Panc1 (cell line): ENCODE results near the gene ENAH. TPM values are rescaled to one million over a fixed set of nuclear protein-coding genes. Genes with fewer than 3 reads are reported as not detected.

ENCODE experiments used
- ATAC-seq: fragments of 200-7000 bp; cut with Tn5 transposase; 2 replicates; pipeline ENCODE4 v1.9.1; 2020; ENCODE audit warnings: mild to moderate bottlenecking, moderate library complexity
- BruUV-seq: library from RNA; stranded (reverse); fragments of 400-500 nt; replicated peaks from 2 replicates; lab custom pipeline; 2021; lab: Mats Ljungman, UMichigan
- CTCF ChIA-PET: fragments of 300-600 bp; sonication (Branson Sonifier 250); formaldehyde crosslinking; loops from one replicate; lab custom pipeline; 2022; ENCODE audit warnings: antibody characterized with exemption; lab: Charles Lee
- POLR2A ChIA-PET: fragments of 300-600 bp; sonication (Branson Sonifier 250); formaldehyde crosslinking; loops from one replicate; lab custom pipeline; 2022; ENCODE audit warnings: antibody characterized with exemption; lab: Charles Lee
- DNase-seq: peaks from one replicate; pipeline ENCODE4 v3.0.0-alpha.2; 2010; ENCODE audit warnings: low read depth, low spot score
- H3K27ac ChIP-seq: 2 replicates; pipeline ENCODE4 v1.5.1; 2011; ENCODE audit warnings: mild to moderate bottlenecking, low read length, inconsistent platforms
- H3K27me3 ChIP-seq: fragments of 200-500 bp; sonication (Bioruptor generic); 2 replicates; pipeline ENCODE4 v1.6.0; 2014; ENCODE audit warnings: low read length, inconsistent platforms; ENCODE audit not compliant: control insufficient read depth, insufficient read depth
- H3K36me3 ChIP-seq: fragments of 200-500 bp; sonication (Bioruptor generic); 2 replicates; pipeline ENCODE4 v1.5.1; 2014; ENCODE audit warnings: inconsistent platforms, mild to moderate bottlenecking, low read length, moderate library complexity; ENCODE audit not compliant: control insufficient read depth, insufficient read depth
- H3K4me1 ChIP-seq: 2 replicates; pipeline ENCODE4 v1.5.1; 2011; ENCODE audit warnings: inconsistent platforms, mild to moderate bottlenecking, low read length, moderate library complexity; ENCODE audit not compliant: control insufficient read depth, insufficient read depth
- H3K4me3 ChIP-seq, 2 experiments: 2 replicates each; pipeline ENCODE4 v1.5.1; 2011 to 2012; ENCODE audit warnings: low read depth in 2 of 2, low read length in 2 of 2, mild to moderate bottlenecking in 2 of 2, inconsistent platforms in 1 of 2, moderate library complexity in 1 of 2
- H3K9me3 ChIP-seq: fragments of 200-500 bp; sonication (Bioruptor generic); 2 replicates; pipeline ENCODE4 v1.5.1; 2014; ENCODE audit warnings: low read depth, mild to moderate bottlenecking, inconsistent platforms, low read length, moderate library complexity; ENCODE audit not compliant: control insufficient read depth, insufficient read depth
- POLR2AphosphoS5 ChIP-seq: IDR thresholded peaks from 2 replicates; pipeline ENCODE4 v1.6.1; 2012; ENCODE audit warnings: mild to moderate bottlenecking, low read depth, low read length, moderate library complexity
- SIN3A ChIP-seq: IDR thresholded peaks from 2 replicates; pipeline ENCODE4 v1.6.1; 2012; ENCODE audit warnings: low read depth, mild to moderate bottlenecking, low read length, moderate library complexity, borderline replicate concordance; ENCODE audit not compliant: insufficient read depth
- TCF7L2 ChIP-seq: IDR thresholded peaks from 2 replicates; pipeline ENCODE4 v1.6.1; 2011; ENCODE audit warnings: mild to moderate bottlenecking, low read depth, low read length, inconsistent platforms
- in situ Hi-C: cut with HindIII; loops from 2 replicates; pipeline ENCODE4 v1.10.0; 2016; ENCODE audit warnings: low sequenced_read_pairs, low pct_unique_long_range_greater_than_20kb
- intact Hi-C: fragments of 100-400 bp; cut with micrococcal nuclease; formaldehyde crosslinking; loops from one replicate; pipeline ENCODE4 v1.10.0; 2022; ENCODE audit not compliant: unreplicated experiment
- total RNA-seq: library from RNA; stranded (reverse); gene quantifications from one replicate; pipeline ENCODE4 v1.2.1, GENCODE V29; 2021; ENCODE audit not compliant: unreplicated experiment
- TF ChIP-seq, protein P1 (sequence below), 2 experiments: IDR thresholded peaks; 2 replicates each; pipeline ENCODE4 v1.6.1; 2011 to 2012; ENCODE audit warnings: low read depth in 2 of 2, control low read depth in 1 of 2, low read length in 1 of 2, mild to moderate bottlenecking in 1 of 2, moderate library complexity in 1 of 2; ENCODE audit not compliant: insufficient read depth in 1 of 2
- TF ChIP-seq, protein P2 (sequence below): fragments of 450-650 bp; IDR thresholded peaks from 2 replicates; pipeline ENCODE4 v1.5.1; 2017; ENCODE audit warnings: mild to moderate bottlenecking

The ENAH gene
- total RNA-seq, 1 experiment from 2014 or later = 133 TPM

DNA sequence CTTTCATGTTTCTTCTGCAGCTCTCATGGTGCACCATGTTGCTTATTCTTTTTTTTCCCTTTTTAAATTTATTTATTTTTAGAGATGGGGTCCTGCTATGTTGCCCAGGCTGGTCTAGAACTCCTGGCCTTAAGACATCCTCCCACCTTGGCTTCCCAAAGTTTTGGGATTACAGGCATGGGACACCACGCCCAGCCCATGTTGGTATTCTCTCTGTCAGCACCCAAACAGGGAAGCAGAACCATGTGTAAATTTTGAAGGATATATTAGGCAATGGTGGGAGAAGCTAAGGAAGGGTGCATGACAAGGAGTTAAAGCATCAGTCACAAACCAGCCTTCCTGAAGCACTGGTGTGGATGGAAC, 39.6 kb upstream of the ENAH start:
- CTCF ChIA-PET = no interaction called here
- ATAC-seq = no peak
- in situ Hi-C loops = no loop called here

DNA sequence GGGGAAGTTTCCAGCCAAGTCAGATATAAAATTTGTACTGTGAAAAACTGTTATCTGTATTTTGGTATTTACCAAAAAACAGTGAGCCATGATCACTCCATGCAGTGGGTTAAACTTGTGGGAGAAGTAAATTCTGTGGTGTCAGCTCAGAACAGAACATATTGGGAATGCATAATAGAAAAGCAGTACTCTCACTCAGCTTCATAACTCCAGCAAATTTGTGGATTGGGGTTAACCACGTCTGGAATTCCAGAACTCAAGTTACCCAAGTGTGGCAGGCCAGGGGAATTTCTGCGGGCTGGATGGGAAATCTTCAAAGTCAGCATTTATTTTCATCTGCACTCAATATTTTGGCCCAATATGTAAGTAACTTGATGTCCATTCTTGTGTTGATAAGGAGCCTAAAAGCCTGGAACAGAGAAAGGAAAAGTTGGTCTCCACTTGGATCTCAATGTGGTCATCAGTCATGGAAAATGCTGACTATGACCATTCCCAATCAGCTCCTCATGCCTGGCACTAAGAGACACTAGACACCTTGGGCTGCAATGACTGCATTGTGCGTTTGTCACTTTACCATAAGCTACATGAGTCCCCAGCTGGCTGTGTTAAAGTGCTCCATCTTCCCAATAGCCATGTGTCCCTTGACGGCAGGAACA, 39.1 kb upstream of the ENAH start:
- in situ Hi-C loops (no loop called here), intact Hi-C loops (no loop called here)
- Histone ChIP-seq H3K9me3 (no peaks in the 10 kb centered on the region), H3K27ac (no peak overlapping the region), H3K36me3 (no peaks in the 10 kb centered on the region), H3K27me3 (no peaks in the 10 kb centered on the region), H3K4me3 (no peak overlapping the region), H3K4me1 (no peaks in the 10 kb centered on the region)
- DNase-seq (no peak), ATAC-seq (no peak)
- POLR2A ChIA-PET = no interaction called here
- BruUV-seq = no TSS peak
- CTCF ChIA-PET = interaction anchor here (0.6 kb wide), 1 partner anchor 191 kb away, joined by 5 read pairs; no protein-coding TSS in a partner anchor
- TF ChIP-seq, protein P1, sequence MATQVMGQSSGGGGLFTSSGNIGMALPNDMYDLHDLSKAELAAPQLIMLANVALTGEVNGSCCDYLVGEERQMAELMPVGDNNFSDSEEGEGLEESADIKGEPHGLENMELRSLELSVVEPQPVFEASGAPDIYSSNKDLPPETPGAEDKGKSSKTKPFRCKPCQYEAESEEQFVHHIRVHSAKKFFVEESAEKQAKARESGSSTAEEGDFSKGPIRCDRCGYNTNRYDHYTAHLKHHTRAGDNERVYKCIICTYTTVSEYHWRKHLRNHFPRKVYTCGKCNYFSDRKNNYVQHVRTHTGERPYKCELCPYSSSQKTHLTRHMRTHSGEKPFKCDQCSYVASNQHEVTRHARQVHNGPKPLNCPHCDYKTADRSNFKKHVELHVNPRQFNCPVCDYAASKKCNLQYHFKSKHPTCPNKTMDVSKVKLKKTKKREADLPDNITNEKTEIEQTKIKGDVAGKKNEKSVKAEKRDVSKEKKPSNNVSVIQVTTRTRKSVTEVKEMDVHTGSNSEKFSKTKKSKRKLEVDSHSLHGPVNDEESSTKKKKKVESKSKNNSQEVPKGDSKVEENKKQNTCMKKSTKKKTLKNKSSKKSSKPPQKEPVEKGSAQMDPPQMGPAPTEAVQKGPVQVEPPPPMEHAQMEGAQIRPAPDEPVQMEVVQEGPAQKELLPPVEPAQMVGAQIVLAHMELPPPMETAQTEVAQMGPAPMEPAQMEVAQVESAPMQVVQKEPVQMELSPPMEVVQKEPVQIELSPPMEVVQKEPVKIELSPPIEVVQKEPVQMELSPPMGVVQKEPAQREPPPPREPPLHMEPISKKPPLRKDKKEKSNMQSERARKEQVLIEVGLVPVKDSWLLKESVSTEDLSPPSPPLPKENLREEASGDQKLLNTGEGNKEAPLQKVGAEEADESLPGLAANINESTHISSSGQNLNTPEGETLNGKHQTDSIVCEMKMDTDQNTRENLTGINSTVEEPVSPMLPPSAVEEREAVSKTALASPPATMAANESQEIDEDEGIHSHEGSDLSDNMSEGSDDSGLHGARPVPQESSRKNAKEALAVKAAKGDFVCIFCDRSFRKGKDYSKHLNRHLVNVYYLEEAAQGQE (IDR thresholded peaks at IDR 0.05; ENCODE audit: insufficient read depth in 1 of 2, low read depth in 2 of 2, low read length in 1 of 2) = no peak
- TF ChIP-seq TCF7L2 = no peak
- TF ChIP-seq, protein P2, sequence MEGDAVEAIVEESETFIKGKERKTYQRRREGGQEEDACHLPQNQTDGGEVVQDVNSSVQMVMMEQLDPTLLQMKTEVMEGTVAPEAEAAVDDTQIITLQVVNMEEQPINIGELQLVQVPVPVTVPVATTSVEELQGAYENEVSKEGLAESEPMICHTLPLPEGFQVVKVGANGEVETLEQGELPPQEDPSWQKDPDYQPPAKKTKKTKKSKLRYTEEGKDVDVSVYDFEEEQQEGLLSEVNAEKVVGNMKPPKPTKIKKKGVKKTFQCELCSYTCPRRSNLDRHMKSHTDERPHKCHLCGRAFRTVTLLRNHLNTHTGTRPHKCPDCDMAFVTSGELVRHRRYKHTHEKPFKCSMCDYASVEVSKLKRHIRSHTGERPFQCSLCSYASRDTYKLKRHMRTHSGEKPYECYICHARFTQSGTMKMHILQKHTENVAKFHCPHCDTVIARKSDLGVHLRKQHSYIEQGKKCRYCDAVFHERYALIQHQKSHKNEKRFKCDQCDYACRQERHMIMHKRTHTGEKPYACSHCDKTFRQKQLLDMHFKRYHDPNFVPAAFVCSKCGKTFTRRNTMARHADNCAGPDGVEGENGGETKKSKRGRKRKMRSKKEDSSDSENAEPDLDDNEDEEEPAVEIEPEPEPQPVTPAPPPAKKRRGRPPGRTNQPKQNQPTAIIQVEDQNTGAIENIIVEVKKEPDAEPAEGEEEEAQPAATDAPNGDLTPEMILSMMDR = no peak
- TF ChIP-seq SIN3A = no peak
- no peak for TF ChIP-seq POLR2AphosphoS5

More for the DNA sequence above, 39.6 kb upstream of the ENAH start:
- Histone ChIP-seq H3K36me3 (no peaks in the 10 kb centered on the region), H3K27ac (no peak overlapping the region), H3K9me3 (no peaks in the 10 kb centered on the region), H3K4me1 (no peaks in the 10 kb centered on the region), H3K4me3 (no peak overlapping the region), H3K27me3 (no peaks in the 10 kb centered on the region)
- no TSS peak for BruUV-seq
- intact Hi-C loops = no loop called here
- no peak for DNase-seq
- POLR2A ChIA-PET = no interaction called here
- no peak for TF ChIP-seq TCF7L2

DNA sequence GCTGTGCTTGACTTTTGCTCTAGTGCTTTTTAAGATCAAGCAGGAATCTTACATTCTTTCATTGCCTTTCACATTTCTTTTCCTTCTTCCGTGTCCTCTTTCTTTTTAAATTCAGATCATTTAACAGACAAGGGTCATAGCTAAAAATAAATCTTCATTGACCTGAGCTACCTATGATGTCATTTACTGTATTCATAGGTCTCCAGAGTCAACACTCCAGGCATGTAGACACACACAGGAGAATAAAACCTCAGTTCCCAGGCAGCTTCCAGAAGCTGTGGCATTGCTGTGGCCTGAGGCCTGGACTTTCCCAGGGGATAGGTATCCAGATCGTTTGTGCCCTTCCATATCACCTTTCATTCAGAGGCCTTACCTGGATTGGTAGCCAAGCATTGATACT, 38.5 kb upstream of the ENAH start:
- in situ Hi-C loops (no loop called here), intact Hi-C loops (no loop called here)
- CTCF ChIA-PET = interaction anchor here (0.6 kb wide), 1 partner anchor 192 kb away, joined by 5 read pairs; no protein-coding TSS in a partner anchor
- Histone ChIP-seq H3K27me3 (no peaks in the 10 kb centered on the region), H3K27ac (no peak overlapping the region), H3K9me3 (no peaks in the 10 kb centered on the region), H3K4me3 (no peak overlapping the region), H3K36me3 (no peaks in the 10 kb centered on the region), H3K4me1 (no peaks in the 10 kb centered on the region)
- no TSS peak for BruUV-seq
- POLR2A ChIA-PET = no interaction called here
- no peak for DNase-seq
- ATAC-seq = no peak
- no peak for TF ChIP-seq POLR2AphosphoS5
- TF ChIP-seq, protein P1 (IDR thresholded peaks at IDR 0.05; ENCODE audit: insufficient read depth in 1 of 2, low read depth in 2 of 2, low read length in 1 of 2) = no peak
- TF ChIP-seq SIN3A = no peak
